Fibroblast of mammary gland (primary cell): Measurements from ENCODE around the gene LSM14A.
"Not testable (repeated sequence)": the region's sequence is repeated elsewhere in the genome, so short reads cannot be mapped to it uniquely, and the experiment has no call there.

Source experiments
- DNase-seq: peaks from one replicate; pipeline ENCODE4 v3.0.0-alpha.2; 2010; ENCODE audit warnings: low read depth
- H3K4me3 ChIP-seq: 2 replicates; pipeline ENCODE4 v1.5.1; 2011; ENCODE audit warnings: low read depth, mild to moderate bottlenecking, low read length, moderate library complexity; ENCODE audit not compliant: control insufficient read depth
- CTCF ChIP-seq: conservative IDR thresholded peaks from 2 replicates; pipeline ENCODE4 v1.5.1; 2011; ENCODE audit warnings: low read depth, low read length, inconsistent platforms; ENCODE audit not compliant: control insufficient read depth, insufficient read depth

The LSM14A gene

GRCh38 chr19:34244611-34245299 lies 72.5 kb downstream of the LSM14A start:
- peak; percentile 56 for DNase-seq
- TF ChIP-seq CTCF, result no peak
- no peak overlapping the region for H3K4me3 ChIP-seq

- DNase-seq, result no peak
- no peak for TF ChIP-seq CTCF
- no peak overlapping the region for H3K4me3 ChIP-seq
These were observed 74.0 kb downstream of the LSM14A start for GRCh38 chr19:34246340-34246739.

GRCh38 chr19:34248941-34249340 lies 76.6 kb downstream of the LSM14A start:
- TF ChIP-seq CTCF, result no peak
- DNase-seq, result no peak
- H3K4me3 ChIP-seq, result no peak overlapping the region

GRCh38 chr19:34253167-34253566 lies 80.9 kb downstream of the LSM14A start:
- not testable (repeated sequence) for H3K4me3 ChIP-seq, DNase-seq

GRCh38 chr19:34253681-34254045 lies 81.4 kb downstream of the LSM14A start:
- not testable (repeated sequence) for DNase-seq
- H3K4me3 ChIP-seq, result peak overlapping the region; percentile 76

- DNase-seq, result peak; percentile 35
- TF ChIP-seq CTCF, result no peak
- peak within 1 kb of the TSS; percentile 76 for H3K4me3 ChIP-seq
These were observed 81.9 kb downstream of the LSM14A start, which contains the start of gene GARRE1 for GRCh38 chr19:34254046-34254697. TSS of gene GARRE1 (plus strand) at chr19:34254554. CDS start at chr19:34300474, 45,920 bp downstream.

GRCh38 chr19:34254698-34255432 lies 82.6 kb downstream of the LSM14A start:
- TF ChIP-seq CTCF, result no peak
- peak overlapping the region; percentile 55 for H3K4me3 ChIP-seq
- no peak for DNase-seq
